ENCODE data around the gene PIK3C2G.

GRCh38 chr12:18570543-18570942, 309.2 kb downstream of the PIK3C2G start:
- TF ChIP-seq EZH2phosphoT487 (IDR thresholded peaks at IDR 0.05; ENCODE audit: insufficient read depth, low read depth) (no peak), EZH2 (IDR thresholded peaks at IDR 0.05; ENCODE audit: insufficient read depth, poor library complexity, severe bottlenecking) (no peak)
